GM12801 (cell line): ENCODE measurements around the gene CAMK2G.

Experiments
- TF ChIP-seq, protein P1 (sequence below): IDR thresholded peaks from one replicate; pipeline ENCODE4 v1.5.1; 2011; ENCODE audit warnings: control low read depth; ENCODE audit not compliant: insufficient read length; ENCODE audit errors: extremely low read depth

The CAMK2G gene

GRCh38 chr10:73854310-73854709 lies 20.0 kb downstream of the CAMK2G start:
- TF ChIP-seq, protein P1, sequence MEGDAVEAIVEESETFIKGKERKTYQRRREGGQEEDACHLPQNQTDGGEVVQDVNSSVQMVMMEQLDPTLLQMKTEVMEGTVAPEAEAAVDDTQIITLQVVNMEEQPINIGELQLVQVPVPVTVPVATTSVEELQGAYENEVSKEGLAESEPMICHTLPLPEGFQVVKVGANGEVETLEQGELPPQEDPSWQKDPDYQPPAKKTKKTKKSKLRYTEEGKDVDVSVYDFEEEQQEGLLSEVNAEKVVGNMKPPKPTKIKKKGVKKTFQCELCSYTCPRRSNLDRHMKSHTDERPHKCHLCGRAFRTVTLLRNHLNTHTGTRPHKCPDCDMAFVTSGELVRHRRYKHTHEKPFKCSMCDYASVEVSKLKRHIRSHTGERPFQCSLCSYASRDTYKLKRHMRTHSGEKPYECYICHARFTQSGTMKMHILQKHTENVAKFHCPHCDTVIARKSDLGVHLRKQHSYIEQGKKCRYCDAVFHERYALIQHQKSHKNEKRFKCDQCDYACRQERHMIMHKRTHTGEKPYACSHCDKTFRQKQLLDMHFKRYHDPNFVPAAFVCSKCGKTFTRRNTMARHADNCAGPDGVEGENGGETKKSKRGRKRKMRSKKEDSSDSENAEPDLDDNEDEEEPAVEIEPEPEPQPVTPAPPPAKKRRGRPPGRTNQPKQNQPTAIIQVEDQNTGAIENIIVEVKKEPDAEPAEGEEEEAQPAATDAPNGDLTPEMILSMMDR, result no peak

GRCh38 chr10:73853196-73853595 lies 21.2 kb downstream of the CAMK2G start:
- TF ChIP-seq, protein P1, result no peak

GRCh38 chr10:73850863-73851461 lies 23.4 kb downstream of the CAMK2G start:
- TF ChIP-seq, protein P1, result no peak

DNA sequence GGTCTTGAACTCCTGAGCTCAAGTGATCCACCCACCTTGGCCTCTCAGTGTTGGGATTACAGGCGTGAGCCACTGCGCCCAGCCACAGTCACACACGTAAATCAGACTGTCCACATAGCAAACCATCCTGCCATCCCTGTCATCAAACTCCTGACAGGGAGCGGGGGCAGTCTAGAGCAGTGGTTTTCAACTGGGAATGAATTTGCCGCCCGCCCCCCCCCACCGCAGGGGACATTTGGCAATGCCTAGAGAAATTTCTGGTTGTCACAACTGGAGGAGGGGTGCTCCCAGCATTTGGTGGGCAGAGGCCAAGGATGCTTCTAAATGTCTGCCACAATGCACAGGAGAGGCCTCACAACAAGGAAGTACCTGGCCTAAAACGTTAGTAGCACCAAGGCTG lies 24.1 kb downstream of the CAMK2G start:
- TF ChIP-seq, protein P1, result no peak

DNA sequence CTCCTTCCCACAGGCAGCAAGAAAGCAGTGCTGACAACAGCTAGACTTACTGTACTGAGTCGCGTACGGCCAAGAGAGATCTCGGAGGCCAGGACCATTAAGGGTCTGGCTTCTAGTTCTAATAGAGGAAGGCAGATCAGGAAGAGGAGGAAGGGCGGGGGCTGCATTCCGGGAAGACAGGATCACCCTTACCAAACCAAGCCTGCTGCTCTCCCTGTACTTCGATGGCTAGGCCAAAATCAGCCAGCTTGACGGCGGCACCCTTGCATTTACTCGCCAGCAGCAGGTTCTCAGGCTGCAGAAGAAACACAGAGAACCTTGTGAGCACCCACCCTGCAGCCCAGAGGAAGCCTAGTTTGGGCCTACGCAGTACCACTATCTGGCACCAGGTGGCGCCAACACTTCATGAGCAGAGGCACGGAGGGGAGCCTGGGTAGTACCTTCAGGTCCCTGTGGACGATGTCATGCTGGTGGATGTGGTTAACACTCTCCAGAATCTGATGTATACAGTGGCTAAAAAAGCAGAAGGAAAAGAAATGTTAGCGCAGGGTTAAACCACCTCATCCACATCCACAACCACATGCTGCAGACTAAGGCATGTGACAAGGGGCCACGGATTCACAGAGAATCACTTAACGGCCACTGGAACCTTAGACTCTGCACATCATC lies 25.4 kb downstream of the CAMK2G start:
- TF ChIP-seq, protein P1, result peak; percentile 79

DNA sequence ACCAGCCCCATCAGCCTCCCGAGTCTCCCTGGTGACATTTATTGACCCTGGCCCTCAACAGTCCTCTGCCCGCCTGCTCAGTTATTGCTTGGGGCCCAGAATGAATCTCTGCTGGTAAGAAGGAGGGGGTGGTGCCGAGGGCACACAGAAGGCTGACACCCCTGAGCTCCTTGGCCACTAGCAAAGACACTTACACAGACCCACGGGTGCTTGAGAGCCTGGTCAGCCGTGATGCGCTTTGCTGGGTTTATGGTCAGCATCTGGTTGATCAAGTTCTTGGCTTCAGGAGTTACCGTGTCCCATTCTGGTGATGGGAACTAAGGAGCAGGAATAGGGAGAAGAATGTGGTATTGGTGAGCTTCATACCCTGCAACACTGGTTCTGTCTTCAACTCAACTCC lies 27.3 kb downstream of the CAMK2G start:
- TF ChIP-seq, protein P1, result no peak

GRCh38 chr10:73843261-73843660 lies 31.1 kb downstream of the CAMK2G start:
- TF ChIP-seq, protein P1, result no peak
